ENCODE results near the gene TNK2.
A peak's percentile ranks its signal among the peaks of the same experiment; 100 is the strongest.
"Not testable (repeated sequence)": the region's sequence is repeated elsewhere in the genome, so short reads cannot be mapped to it uniquely, and the experiment has no call there.

Gene TNK2

DNA sequence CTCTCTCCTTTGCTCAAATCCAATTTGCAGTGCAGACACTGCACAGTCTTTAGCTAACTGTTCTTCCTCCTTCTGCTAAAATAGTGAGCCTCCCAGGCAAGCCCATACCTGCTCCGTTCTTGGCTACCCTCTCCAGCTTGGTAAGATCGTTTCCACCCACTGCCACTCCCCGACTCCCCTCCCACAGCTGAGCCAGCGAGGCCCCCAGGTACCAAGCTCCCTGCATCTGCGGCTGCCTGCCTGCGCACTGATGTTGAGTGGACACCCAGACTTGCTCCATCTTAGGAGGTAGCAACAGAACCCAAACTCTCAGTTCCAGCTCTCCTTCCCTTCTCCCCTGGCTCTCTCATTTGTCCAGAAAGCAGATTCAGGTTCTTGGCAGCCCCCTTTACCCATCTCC, 7.9 kb upstream of the TNK2 start:
- DNase-seq = no peak

DNA sequence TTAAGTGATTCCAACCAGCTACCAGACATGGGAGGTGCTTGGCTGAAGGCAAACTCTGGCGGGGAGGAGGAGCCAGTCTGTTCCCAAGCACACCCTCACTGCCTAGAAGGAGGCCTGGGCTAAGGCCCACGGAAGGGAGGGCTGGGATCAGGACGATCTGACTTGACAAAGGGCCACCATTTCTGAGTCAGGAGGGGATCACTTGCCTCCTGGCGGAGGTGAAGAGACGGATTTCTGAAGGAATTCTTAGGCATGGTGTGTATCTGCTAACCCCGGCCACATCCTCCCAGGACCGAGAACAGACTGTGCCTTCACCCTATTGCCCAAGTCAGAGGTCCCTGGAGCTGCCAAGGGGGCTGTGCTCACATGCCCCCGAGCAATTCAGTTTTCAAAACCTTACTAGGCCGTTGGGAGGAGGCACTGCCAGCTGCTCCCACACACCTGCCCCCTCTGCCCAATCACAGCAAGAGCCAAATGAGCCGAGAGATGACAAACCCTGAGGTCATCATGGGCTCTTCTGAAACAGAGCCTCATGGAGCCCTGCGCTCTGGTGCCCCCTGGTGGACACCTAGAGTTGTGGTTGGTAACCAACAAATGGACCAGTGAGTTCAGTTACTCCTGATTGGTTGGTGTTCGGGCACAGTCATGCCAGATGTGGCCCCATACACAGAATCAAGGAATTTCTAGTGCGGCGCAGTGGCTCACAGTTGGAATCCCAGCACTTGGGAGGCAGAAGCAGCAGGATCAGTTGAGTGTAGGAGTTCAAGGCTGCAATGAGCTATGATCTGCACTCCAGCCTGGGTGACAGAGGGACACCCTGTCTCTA, 6.5 kb upstream of the TNK2 start:
- no peak for DNase-seq

DNA sequence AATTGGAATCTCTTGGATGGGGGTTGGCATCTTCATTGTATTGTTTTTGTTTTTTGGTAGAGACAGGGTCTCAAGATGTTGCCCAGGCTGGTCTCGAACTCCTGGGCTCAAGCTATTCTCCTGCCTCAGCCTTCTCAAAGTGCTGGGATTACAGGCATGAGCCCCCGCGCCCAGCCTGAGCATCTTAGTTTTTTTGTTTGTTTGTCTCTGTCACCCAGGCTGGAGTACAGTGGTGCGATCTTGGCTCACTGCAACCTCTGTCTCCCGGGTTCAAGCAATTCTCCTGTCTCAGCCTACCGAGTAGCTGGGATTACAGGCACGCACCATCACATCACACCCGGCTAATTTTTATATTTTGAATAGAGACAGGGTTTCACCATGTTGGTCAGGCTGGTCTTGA, 5.8 kb upstream of the TNK2 start:
- not testable (repeated sequence) for DNase-seq

DNA sequence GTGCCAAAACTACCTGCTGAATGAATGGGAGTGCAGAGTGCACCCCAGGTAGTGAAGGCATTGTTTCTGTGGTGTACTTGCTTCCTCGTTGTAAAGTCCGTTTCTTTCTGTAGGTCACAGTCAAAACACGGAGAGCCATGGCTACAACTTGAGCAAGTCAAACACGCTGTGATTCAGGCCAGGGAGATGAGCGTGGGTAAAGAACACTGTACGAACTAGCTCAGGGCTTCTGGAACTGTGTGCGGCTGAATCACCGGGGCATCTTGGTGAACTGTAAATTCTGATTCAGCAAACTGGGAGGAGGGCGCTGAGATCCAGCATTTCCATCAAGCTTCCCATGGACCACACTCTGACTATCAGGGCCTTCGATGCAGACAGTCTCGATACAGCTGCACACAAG, 5.0 kb upstream of the TNK2 start:
- DNase-seq = no peak

DNA sequence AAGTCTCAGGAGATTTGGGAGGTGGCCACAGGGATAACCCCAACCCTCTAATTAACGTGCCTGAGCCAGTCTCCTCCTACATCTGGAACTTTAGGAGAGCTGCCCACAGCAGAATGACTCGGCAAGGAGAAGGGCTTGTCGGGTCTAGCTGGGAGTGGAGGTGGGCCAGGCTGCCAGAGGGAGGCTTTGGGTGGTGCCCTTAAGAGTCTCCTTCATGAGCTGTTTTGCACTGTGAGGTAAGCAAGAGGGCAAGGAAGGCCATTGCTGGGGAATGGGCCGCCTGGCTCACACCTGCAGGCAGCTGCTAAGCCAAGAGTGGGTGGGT, 3.6 kb upstream of the TNK2 start:
- no peak for DNase-seq

DNA sequence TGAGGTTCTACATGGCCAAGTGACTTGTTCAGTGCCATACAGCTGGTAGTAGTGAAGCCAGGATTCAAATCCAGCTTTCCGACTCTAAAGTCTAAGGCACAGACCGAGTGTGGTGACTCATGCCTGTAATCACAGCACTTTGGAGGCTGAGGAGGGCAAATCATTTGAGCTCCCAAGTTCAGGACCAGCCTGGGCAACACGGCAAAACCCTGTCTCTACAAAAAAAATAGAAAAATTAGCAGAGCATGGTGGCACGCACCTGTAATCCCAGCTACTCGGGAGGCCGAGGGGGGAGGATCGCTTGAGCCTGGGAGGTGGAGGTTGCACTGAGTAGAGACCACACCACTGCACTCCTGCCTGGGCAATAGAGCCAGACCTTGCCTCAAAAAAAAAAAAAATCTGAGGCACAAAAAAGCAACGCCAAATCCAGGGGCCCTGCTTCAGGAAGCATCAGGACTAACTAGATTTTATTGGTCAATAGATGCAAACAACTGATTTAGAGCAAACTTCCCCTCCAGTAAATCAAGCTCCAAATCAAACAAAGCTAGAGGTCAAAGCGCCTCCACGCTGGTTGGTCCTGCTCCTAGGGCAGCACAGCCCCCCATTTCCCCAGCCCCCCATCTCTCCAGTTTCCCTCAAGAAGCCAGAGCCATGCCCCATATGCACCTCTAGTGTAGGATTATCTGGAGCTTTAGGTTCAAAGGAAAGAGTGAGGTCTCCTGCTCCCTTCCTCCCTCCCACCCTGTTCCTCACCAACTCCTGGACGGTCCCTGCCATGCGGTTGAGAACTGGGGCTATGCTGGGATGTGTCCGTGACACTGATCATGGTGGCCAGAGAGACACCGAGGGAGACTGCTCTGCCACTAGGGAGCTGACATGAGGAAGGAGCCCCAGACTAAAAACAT, 2.9 kb upstream of the TNK2 start:
- no peak for DNase-seq

DNA sequence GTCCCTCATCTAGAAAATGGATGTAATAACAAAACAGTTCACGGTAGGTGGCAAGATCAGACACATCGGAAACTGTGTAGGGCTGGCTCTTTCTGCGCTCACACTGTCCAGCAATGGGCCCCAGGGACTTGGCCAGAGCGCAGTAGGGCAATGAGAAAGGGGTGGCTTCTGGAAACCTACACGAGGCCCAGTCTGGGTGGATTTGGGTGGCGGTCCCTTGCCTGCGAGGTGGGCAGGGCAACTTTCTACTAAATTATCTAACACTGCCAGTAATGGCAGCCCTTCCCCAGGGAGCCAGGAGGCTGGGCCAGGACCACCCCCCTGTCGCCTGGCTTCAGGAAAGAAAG, 2.1 kb upstream of the TNK2 start:
- DNase-seq = no peak

DNA sequence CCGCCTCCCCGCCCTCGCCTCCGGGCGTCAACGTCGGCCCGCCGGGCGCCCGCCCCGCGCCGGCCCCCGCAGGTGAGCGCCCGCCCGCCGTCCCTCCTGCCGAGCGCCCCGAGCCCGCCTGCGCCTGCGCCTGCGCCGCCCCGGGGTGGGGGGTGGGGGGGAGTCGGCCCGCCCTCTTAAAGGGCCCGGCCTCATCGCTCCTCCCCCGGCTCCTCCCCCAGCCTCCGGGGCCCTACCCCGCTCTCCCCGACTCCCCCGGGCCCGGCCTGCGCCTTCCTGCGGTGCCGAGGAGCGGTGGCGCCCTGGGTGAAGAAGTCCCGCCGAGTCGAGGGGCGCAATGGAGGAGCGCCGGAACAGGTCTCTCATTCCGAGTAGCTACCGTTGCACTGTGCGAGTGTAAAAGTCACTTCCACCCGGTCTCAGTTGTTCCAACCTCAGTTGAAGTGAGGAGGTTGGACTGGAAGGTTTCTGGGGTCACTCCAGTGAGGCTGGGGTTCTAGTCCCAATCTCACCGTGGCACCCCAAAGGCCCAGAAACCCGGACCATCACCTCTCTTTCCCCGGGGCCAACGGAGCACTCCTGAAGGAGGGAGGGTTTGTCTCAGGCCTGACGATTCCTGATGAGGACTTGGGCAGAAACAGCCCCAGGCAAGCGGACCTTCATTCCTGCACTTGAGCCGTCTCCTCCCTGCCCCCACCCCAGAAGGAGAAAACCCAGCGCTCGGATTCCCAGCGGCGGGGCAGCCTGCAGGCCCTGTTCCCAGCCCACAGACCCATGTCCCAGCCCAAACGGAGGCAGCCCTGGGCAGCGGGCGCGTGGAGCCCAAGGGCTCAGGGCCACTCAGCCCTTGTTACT, 1.5 kb upstream of the TNK2 start:
- peak; percentile 55 for DNase-seq

DNA sequence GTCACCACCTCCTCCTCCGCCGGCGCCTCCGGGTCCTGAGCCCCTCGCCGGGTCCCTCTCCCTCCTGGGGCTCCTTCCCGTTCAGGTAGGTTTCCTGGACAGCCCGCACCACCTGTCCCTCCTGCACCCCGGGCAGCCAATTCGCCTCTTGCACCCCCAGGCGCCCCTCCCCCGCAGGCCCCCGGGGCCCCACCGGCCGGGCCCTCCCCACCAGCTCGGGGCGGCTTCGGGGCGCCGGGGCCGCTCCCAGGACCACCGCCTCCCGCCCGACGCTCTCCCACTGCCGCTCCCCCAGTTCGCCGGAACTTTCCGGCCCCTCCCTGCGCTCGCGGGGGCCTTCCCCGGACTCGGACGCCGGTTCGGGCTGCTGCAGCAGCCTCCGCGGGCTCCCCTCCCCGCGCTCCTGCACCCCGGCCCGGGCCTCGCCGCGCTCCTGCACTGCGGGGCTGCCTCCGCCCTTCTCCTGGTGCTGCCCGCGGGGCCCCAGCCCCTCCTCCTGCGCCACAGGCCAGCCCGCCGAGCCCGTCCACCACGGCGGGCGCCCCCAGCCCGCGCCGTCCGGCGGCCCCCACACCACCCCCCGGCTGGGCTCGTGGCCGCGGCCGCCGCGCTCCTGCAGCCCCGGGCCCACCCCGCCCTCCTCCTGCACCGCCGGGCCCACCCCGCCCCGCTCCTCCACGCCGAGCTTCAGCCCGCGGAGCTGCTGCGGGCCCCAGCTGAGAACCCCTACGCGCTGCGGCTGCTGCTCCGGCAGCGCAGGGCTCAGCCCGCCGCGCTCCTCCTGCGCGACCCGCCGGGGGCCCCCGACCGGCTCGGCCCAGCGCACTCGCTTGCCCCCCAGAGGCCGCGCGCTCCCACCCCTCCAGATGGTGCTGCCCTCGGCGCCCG, 587 bp upstream of the TNK2 start:
- DNase-seq = no peak

DNA sequence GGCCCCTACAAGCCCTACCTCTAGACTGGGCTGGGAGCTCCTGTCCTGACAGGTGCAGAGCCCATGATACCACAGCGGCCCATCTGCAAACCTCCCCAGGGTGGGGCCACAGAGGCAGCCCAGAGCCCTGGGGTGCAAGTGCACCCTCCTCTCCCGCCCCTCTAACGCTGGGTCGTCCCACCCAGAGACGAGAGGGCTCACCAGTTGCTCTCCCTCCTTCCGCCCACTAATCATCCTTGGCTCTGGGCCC, 742 bp downstream of the TNK2 start:
- DNase-seq = no peak

DNA sequence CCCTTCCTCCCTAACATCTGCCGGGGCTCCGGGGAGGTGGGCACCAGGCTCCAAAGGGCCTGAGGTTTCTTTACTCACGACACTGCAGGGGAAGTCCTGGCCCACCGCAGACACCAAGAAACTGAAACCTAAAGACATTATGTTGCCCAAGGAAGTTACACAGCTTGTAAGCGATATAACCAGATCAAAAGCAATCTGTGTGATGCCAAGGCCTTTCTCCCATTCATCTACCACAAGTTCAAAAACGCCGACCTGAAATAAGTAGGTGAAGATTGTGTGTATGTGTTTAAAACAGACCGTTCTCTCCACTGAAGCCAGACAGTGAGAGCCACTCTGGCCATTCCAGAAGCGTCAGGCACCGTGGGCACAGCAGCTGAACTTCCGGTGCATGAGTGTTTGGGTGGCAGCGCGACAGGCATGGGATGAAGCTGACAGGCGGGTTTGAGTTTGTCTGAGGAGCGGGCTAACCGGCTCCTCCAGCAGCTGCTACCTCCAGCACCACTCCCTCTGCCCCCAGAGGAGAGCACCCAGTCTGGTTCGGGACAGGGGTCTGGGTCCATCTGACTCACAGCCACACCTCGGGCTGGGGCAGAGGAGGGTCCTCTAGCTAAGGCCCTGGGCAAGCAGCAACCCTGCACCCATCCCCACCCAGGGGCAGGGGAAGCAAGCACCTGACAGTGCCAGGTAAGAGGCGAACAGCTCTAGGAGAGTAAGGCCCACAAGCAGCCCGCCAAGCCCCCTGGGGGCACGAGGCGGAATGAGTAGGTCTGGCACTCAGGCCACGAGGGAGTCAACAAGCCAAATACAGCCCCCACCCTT, 1.3 kb downstream of the TNK2 start:
- no peak for DNase-seq

DNA sequence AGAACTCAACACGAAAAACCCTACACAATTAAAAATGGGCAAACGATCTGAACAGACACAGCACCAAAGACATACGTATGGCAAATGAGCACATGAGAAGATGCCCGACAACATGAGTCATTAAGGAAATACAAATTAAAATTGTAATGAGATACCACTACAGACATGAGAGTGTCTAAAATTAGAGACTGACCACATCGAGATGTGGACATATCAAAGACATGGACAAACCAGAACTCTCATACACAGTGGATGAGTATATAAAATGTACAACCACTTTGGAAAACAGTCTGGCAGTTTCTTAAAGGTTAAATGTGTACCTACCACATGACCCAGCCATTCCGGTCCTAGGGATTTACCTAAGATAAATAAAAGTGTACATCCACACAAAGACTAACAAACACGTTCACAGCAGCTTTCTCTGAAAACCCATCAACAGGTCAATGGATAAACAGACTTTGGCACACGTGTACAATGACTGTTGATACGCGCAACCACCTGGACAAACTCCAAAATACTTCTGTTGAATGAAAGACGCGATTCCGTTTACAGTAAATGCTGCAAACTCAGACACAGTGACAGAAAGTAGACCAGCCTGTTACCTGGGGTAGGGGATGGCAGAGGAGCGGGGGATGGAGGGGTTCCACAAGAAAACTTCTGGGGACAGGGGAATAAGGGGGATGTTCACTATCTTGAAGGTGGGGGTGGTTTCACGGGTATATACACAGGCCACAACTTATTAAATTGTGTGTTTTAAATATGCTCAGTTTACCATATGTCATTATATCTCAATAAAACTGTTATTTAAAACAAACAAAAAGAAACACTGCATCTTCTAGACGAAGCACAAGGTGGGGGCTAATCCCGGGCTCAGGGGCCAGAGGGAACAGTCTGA, 2.1 kb downstream of the TNK2 start:
- no peak for DNase-seq

DNA sequence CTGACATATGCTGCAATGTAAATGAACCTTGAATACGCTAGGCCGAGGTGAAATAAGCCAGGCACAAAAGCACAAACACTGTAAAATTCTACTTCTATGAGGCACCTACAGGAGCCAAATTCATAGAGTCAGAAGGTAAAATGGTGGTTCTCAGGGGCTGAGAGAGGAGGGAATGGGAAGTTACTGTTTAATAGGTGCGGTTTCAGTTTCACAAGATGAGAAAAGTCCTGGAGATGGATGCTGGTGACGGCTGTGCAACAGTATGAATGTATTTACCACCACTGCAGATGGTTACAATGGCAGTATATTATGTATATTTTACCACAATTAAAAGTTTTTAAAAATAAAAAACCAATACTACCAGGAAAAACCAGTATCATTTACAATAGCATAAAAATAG, 4.0 kb downstream of the TNK2 start:
- DNase-seq = no peak

DNA sequence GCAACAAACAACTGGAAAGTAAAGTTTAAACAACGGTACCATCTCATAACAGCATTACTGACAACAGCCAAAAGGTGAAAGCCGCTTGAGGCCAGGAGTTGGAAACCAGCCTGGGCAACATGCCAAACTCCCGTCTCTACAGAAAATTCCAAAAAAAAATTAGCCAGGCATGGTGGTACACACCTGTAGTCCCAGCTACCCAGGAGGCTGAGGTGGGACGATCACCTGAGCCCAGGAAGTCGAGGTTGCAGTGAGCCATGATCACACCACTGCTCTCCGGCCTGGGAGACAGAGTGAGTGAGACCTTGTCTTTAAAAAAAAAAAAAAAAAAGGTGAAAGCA, 4.4 kb downstream of the TNK2 start:
- no peak for DNase-seq

DNA sequence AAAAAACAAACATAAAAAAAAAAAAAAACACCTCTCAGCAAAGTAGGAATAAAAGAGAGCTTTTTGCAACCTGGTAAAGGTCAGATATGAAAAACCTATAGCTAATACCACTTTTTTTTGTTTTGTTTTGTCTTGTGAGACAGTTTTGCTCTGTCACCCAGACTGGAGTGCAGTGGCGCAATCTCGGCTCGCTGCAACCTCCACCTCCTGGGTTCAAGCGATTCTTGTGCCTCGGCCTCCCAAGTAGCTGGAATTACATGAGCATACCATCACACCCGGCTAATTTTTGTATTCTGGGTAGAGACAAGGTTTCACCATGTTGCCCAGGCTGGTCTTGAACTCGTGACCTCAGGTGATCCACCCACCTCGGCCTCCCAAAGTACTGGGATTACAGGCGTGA, 5.7 kb downstream of the TNK2 start:
- DNase-seq = not testable (repeated sequence)

DNA sequence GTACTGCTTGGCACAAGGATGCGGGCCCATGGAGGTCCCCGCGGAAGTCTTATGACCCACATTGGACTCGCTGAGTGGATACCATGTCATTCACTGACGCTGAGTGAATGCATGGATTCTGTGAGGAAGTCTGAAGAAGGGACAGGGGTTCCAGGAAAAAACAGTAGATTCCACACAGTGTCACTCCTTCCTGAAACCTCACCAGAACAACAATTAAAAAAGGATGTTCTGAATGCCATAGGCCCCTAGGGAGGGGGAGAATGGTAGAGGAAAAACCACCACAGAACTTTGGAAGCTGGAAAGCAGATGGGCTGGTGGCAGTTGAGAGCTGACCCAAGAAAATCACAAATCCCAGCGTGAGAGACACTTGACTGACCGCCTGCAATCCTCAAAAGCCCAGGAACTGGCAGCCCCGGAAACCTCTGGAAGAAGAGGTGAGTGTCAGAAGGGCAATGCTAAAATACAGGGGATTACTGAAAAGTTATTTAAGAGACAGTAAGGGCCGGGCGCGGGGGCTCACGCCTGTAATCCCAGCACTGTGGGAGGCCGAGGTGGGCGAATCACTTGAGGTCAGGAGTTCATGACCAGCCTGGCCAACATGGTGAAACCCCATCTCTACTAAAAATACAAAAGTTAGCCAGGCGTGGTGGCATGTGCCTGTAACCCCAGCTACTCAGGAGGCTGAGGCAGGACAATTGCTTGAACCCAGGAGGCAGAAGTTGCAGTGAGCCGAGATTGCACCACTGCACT, 6.3 kb downstream of the TNK2 start:
- DNase-seq = not testable (repeated sequence)

DNA sequence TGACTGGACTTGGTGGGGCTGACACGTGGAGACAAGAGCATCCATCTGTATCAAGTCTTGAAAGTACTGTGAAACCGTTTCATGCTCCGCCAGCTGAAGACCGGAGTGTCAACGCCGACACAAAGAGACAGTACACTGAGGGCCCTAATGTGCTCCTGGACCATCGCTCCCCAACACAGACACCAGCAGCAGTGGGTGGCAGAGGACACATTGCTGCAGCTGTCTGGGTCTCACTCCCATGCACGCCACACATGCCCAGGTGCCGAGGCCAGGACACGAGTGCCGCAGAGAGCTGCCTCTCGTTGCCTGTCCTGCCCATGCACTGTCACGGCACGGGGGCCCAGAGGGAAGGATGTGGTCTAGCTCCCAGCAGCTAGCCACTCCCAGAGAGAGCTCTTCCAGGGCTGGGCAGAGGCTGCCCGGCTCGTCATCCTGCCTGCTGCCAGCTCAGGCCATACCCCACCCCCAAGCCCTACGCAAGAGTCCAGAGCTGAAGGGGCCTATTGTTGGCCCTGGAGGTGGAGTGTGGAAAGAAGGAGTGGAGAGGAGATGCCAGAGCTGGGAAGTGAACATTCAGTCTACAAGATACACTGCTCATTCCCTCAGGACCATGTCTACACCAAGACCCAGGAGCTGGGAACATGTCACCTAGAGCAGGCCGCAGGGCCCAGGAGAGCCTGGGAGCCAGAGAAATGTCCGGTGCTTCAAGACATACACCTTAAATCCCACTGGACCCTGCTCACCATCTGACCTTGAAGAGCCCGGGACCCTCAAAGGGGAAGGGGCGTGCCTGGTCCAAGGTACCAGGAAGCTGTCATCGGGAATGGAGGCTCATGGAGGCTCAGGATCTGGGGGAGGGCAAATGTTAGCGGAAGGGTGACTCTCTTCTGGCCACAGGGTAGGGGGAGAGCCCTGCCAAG, 7.7 kb downstream of the TNK2 start:
- DNase-seq = no peak

DNA sequence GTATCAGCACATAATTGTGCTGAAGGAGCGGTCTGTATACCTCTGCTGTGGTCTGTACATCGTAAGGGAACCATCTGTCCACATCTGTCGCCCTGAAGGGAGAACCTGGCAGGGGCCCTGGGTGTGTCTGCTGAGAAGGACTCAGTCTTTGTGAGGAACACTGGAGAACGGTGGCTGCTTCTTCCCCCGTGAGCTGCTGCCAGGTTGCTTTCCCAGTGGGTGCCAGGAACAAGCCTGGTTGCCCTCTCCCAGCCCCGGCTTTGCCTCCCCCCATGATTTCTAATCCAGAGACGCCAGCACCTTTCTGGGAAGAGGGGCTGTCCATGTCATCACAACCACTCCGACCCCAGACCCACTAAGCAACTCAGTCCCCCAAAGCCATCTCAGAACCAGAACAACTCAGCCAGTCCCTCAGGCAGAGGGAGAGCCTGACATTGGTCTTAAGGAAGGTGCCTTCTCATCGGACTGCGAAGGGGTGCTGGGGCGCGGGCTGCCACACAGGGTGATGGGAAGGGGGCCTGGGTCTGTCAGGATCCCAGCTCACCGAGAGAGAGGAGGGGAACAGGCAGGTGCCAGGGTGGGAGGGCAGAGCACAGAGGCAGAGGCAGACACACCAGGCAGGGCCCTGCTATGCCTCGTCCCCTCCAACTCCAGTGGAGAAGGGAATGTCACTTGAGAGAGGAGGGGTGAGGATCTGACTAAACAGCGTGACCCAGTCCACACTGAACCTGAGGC, 8.5 kb downstream of the TNK2 start:
- DNase-seq = no peak

Data from NCI-H1694 treated with DMSO at 0.1 percent for 48 hours (cell line).